Measurements from ENCODE around the gene KLHL1. TPM values are rescaled to one million over a fixed set of nuclear protein-coding genes. Genes with fewer than 3 reads are reported as not detected.

The KLHL1 gene
- total RNA-seq, 2 donors from 2014 or later, result not detected

- no peak for DNase-seq (ENCODE audit: low spot score)
- Histone ChIP-seq H3K4me1 (no peaks in the 10 kb centered on the region), H3K27ac (no peak overlapping the region), H3K9me3 (no peaks in the 10 kb centered on the region), H3K27me3 (no peaks in the 10 kb centered on the region), H3K4me3 (no peak overlapping the region), H3K36me3 (no peaks in the 10 kb centered on the region)
- no peak for TF ChIP-seq CTCF (IDR thresholded peaks at IDR 0.05)
These were observed 197.5 kb downstream of the KLHL1 start for GRCh38 chr13:69910800-69911199.

GRCh38 chr13:69904784-69905183 is 203.5 kb downstream of the KLHL1 start:
- Histone ChIP-seq H3K27ac (no peak overlapping the region), H3K27me3 (no peaks in the 10 kb centered on the region), H3K9me3 (no peaks in the 10 kb centered on the region), H3K36me3 (no peaks in the 10 kb centered on the region), H3K4me3 (no peak overlapping the region), H3K4me1 (no peaks in the 10 kb centered on the region)
- DNase-seq (ENCODE audit: low spot score), result no peak
- TF ChIP-seq CTCF (IDR thresholded peaks at IDR 0.05), result no peak

GRCh38 chr13:69903081-69903480 is 205.2 kb downstream of the KLHL1 start:
- Histone ChIP-seq H3K4me1 (no peaks in the 10 kb centered on the region), H3K36me3 (no peaks in the 10 kb centered on the region), H3K9me3 (no peaks in the 10 kb centered on the region), H3K4me3 (no peak overlapping the region), H3K27me3 (no peaks in the 10 kb centered on the region), H3K27ac (no peak overlapping the region)
- DNase-seq (ENCODE audit: low spot score), result no peak
- TF ChIP-seq CTCF (IDR thresholded peaks at IDR 0.05), result no peak

GRCh38 chr13:69882451-69882850 is 225.8 kb downstream of the KLHL1 start:
- H3K27ac ChIP-seq, result no peak overlapping the region
- no peaks in the 10 kb centered on the region for H3K4me1 ChIP-seq
- H3K4me3 ChIP-seq, result no peak overlapping the region
- DNase-seq (ENCODE audit: low spot score), result no peak
- TF ChIP-seq CTCF (IDR thresholded peaks at IDR 0.05), result no peak
- H3K9me3 ChIP-seq, result no peaks in the 10 kb centered on the region
- H3K36me3 ChIP-seq, result no peaks in the 10 kb centered on the region
- H3K27me3 ChIP-seq, result no peaks in the 10 kb centered on the region

GRCh38 chr13:69879936-69880335 is 228.3 kb downstream of the KLHL1 start:
- TF ChIP-seq CTCF (IDR thresholded peaks at IDR 0.05), result no peak
- Histone ChIP-seq H3K36me3 (no peaks in the 10 kb centered on the region), H3K9me3 (no peaks in the 10 kb centered on the region), H3K27ac (no peak overlapping the region), H3K4me1 (no peaks in the 10 kb centered on the region), H3K27me3 (no peaks in the 10 kb centered on the region), H3K4me3 (no peak overlapping the region)
- DNase-seq (ENCODE audit: low spot score), result no peak

- no peaks in the 10 kb centered on the region for H3K4me1 ChIP-seq
- no peak overlapping the region for H3K27ac ChIP-seq
- H3K9me3 ChIP-seq, result no peaks in the 10 kb centered on the region
- DNase-seq (ENCODE audit: low spot score), result no peak
- TF ChIP-seq CTCF (IDR thresholded peaks at IDR 0.05), result no peak
- H3K36me3 ChIP-seq, result no peaks in the 10 kb centered on the region
- H3K4me3 ChIP-seq, result no peak overlapping the region
- no peaks in the 10 kb centered on the region for H3K27me3 ChIP-seq
These were observed 235.8 kb downstream of the KLHL1 start for GRCh38 chr13:69872321-69873047.
